HG03196 (cell line): ENCODE results near the gene UBE2H.
A peak's percentile ranks its signal among the peaks of the same experiment; 100 is the strongest.
"Not testable (repeated sequence)": the region's sequence is repeated elsewhere in the genome, so short reads cannot be mapped to it uniquely, and the experiment has no call there.

Experiments used
- ATAC-seq: cut with Tn5 transposase; IDR thresholded peaks from one replicate; pipeline ENCODE4 v1.9.1; 2021; ENCODE audit not compliant: unreplicated experiment

Gene UBE2H

DNA sequence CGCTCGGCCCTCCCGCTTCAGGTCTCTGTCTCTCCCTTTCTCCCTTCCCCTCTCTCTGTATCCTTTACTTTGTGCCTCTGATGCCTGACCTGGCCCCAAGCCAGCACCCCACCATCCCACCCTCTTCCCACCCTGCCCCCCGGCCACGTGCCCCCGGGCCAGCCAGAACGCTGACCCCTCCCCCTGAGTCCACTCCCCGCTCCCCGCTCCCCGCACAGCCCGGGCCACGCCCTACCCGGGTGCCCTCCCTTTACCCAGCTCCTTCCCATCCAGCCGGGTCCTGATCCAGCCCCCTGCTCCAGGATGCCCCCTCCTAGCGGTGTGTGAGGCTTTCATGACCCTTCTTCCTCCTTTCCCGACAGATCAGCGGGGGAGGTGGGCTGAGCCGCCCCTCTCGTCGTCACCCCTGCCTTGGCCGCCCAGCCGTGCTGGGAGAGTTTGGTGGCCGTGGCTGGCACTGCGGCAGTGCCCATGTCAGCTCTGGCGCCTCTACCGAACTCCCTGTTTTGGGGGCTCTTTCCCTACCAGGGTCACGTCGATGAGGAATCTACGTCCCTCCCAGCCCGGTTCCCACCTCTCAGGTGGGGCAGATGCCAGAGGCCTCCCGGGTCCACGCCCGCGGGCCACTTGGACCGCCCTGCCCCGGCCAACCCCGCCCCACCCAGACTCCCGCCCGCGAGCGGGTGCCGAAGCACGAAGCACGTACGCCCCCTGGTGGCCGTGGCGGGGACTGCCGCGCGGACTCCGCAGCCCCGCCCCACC lies 127.4 kb downstream of the UBE2H start:
- peak; percentile 65 for ATAC-seq

- peak; percentile 27 for ATAC-seq
These were observed 128.2 kb downstream of the UBE2H start for GRCh38 chr7:129824291-129825208.

DNA sequence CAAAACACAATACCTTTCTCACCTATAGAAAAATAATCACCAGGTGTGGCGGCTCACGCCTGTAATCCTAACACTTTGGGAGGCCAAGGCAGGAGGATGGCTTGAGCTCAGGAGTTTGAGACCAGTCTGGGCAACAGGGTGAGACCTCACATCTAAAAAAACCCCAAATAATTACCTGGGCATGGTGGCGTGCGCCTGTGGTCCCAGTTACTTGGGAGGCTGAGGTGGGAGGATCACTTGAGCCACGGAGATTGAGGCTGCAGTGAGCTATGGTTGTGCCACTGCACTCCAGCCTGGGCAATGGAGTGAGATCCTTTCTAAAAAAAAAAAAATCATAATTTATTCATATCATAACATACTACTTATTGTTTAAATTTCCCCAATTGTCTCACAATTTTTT lies 129.6 kb downstream of the UBE2H start:
- not testable (repeated sequence) for ATAC-seq

DNA sequence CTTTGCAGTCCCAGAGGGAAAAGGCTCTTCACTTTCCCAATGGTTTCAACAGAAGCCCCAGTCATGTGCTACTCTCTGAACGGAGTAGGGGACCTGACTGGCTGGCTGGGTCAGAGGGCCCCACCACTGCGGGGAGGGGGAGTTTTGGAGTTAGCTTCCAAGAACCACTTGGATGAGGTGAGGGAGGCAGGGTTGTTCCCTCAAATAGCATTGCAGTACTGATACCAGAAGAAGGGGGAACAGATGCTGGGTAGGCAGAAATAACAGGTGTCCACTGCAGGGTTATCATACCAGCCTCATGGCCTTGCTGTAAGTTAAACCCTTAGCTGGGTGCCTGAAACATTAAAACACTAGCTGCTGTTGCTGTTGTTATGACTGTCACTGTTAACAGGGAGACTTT lies 131.3 kb downstream of the UBE2H start:
- ATAC-seq: no peak

DNA sequence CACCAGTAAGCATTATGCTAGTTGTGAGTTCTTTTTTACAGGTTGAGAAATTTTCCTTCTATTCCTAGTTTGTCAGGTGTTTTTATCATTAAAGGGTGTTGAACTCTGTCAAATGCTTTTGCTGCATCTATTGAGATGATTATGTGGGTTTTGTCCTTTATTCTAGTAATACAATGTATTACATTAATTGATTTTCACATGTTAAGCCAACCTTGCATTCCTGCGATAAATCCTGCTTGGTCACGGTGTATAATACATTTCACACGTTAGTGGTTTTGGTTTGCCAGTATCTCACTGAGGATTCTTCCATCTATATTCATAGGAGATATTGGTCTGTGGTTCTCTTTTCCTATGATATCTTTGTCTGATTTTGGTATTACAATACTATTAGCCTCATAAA lies 136.0 kb downstream of the UBE2H start:
- no peak for ATAC-seq

DNA sequence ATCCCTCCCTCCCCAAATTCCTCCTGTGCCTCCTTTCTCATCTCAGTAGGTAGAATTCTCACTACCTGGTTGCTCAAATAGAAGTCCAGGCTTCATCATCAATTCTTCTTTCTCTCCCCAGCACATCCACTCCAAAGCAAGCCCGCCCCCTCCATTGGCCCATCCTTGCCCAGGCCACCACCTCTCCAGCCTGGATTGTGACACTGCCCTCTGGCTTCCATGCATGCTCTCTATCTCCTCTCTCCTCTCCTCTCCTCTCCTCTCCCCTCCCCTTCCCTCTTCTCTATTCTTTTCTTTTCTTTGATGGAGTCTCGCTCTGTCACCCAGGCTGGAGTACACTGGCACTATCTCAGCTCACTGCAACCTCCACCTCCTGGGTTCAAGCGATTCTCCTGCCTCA lies 144.9 kb downstream of the UBE2H start:
- no peak for ATAC-seq

DNA sequence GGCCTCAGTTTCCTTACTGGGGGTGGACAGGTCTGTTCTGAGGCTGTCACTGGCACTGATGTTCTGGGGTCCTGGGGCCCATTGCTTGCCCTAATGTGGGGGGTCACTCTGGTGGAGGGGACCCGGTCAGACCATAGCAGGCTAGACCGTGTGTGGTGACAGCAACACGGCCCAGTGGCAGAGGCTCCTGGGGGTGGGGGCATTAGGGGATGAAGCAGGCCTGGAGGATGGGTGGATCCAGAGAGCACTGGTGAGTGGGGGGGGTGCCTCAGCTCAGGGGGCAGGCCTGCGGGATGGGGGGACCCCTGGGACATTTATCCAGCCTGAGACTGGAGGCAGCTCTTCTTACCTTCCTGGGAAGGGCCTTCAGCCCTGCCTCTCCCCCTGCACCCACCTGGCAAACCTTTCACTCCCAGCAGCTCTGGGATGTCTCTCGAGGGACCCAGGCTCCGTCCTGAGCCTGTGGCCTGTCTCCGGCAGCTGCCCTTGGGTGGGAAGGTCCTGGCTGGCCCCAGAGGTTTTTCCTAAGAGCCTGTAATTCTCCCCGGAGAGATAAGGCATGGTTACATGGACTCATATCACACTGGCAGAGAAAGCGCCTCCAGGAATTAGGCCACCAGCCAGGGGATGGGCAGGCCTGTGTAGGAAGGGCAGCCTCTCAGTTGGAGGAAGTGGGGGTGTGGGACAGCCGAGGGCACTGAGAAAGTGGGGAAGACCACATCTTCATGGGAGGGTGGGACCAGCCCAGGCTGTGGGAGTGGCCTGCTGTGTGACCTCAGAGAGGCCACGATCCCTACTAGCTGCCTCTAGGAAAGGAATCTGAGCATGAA lies 147.7 kb downstream of the UBE2H start:
- no peak for ATAC-seq

- no peak for ATAC-seq
These were observed 148.5 kb downstream of the UBE2H start for GRCh38 chr7:129804111-129804889.

DNA sequence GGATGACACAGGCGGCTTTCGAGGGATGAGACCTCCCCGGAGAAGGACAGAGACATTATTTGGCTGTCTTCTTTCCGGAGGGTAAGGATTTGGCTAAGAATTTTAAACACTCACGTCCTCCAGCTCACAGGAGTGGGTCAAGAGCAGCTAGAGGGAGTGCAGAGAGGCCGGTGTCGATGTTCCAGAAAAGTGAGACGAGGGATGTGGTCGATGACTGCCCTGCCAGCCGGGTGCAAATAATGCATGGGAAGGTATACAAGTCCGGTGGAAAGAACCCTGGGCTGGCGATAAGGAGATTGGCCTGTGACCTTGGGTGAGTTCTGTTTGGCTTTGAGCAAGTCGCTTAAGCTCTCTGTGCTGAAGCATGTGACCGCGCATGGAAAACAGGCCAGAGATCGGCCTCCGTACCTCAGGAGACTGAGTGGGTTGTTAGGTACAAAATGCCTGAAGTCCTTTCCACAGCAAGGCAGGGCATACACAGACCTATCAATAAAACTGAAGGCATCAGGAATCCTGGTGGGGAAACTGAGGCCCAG lies 149.1 kb downstream of the UBE2H start:
- no peak for ATAC-seq

DNA sequence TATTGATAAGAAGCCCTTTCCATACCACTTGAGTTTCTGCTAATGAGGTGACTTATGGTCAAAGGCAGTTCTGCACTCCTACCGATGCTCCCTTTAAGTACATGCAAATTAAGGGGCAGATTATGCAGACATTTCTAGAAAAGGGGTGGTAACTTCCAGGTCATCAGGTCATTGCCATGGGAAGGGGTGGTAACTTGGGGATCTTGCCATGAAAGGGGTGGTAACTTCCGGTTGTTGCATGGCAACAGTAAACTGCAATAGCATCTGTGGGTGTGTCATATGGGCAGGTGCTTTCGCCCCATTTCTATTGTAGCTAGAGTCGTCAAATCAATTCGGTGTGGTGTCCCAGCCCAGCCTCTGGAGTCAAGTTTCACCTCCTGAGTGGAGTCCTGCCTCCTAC lies 150.9 kb downstream of the UBE2H start:
- ATAC-seq: no peak

DNA sequence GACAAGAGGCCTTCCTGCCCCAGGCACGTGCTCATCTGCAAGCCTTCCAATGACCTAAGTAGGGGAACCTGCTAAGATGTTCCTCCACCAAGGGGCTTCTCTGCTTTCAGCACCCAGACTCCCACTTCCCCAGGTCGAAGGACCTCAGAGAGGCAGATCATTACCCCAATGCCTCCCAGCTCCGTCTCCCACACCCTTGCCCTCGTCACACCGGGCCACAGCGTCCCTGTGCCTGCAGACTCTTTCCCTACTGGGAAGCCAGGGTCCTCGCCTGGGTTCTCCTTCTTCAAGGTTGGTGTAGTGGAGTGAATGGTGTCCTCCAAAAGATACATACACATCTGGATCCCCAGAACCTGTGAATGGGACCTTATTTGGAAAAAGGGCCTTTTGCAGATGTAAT lies 151.9 kb downstream of the UBE2H start:
- no peak for ATAC-seq

- ATAC-seq: no peak
These were observed 153.3 kb downstream of the UBE2H start for GRCh38 chr7:129799350-129799955.

DNA sequence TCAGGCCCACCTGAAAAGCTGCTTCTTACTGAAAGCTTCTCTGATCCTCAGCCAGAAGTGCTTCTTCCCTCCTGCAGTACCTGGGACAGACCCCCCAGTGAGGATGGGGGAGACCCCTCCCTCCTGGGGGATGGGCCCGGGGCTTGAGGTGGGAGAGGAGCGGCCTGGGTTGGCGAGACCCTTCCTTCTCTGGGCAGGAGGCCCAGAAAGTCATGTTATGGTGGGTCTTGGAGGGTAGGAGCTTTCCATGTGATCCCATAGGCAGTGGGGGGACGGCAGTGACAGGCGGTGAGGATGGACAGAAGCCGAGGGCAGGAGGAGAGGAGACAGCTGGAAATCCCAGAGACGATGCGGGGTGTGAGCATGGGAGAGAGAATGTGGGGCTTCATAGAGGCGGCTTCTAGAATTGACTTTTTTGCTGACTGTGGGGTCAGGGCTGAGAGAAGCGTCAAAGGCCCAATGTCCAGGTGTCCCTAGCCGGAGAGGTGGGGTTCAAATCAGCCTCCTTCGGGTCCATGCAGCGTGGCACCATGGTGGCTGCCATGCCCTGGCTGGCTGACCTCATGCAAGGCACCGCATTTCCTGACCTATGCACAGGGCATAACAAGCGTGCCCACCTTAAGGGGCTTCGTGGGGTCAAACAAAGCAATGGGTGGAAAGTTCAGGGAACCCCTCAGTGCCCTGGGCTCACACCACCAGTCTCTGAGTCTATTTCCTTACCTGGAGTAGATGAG lies 154.0 kb downstream of the UBE2H start:
- ATAC-seq: no peak

GRCh38 chr7:129797214-129797789 lies 155.5 kb downstream of the UBE2H start:
- no peak for ATAC-seq

GRCh38 chr7:129796186-129796775 lies 156.5 kb downstream of the UBE2H start:
- no peak for ATAC-seq

- ATAC-seq: not testable (repeated sequence)
These were observed 158.3 kb downstream of the UBE2H start for GRCh38 chr7:129794461-129794860.

DNA sequence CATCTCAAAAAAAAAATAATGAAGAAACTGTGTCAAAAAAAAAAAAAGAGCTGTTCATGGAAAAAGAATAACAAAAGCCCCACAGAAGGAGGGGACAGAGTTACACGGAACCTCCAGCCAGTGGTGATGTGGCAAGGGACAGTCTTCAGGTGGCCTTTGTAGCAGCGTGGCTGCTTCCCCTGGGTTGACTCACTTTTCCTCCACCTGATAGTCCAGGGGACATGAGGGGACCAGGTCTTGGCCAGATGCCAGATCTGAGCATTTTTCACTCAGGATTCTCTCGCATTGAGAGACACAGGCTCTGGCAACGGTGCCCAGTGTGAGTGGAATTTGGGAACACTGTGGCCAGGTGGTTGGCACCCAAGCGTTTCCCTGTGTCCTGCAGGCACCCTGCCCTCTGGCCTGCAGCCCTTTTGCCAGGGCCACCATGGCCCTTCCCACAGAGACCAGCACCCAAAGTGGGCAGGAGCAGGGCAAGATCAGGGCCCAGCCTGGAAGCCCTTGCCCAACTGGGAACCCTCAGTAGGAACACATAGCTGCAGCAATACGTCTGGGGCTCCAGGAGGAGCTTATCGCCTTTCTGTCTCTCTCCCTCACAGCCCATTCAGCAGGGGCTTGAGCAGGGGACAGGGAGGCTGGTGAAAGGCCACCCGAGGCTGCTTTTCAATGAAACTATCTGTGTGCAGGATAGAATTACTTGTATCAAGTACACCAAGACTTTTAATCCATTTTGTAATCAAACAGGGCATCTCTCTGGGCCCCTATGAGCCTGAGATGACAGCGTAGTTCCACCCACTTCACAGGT lies 159.1 kb downstream of the UBE2H start:
- ATAC-seq: no peak

- no peak for ATAC-seq
These were observed 160.0 kb downstream of the UBE2H start for GRCh38 chr7:129792721-129793120.
